OCI-LY7 (cell line): ENCODE results near the gene CWC27. TPM values are rescaled to one million over a fixed set of nuclear protein-coding genes. Genes with fewer than 3 reads are reported as not detected.

Experiments
- BruUV-seq: library from RNA; stranded (reverse); fragments of 400-500 nt; replicated peaks from 2 replicates; lab custom pipeline; 2021; lab: Mats Ljungman, UMichigan
- CTCF ChIA-PET: fragments of 300-600 bp; sonication (Branson Sonifier 250); formaldehyde crosslinking; loops from one replicate; lab custom pipeline; 2022; ENCODE audit warnings: antibody characterized with exemption; ENCODE audit not compliant: unreplicated experiment; lab: Charles Lee
- POLR2A ChIA-PET: fragments of 300-600 bp; sonication (Branson Sonifier 250); formaldehyde crosslinking; loops from one replicate; lab custom pipeline; 2022; ENCODE audit warnings: antibody characterized with exemption; lab: Charles Lee
- DNase-seq: peaks from one replicate; pipeline ENCODE4 v3.0.0-alpha.2; 2015; ENCODE audit warnings: low spot score
- H2AFZ ChIP-seq: fragments of 200-600 bp; sonication (generic), shearing (Covaris generic); 2 replicates; pipeline ENCODE4 v1.6.1; 2014; ENCODE audit warnings: mild to moderate bottlenecking, antibody characterized with exemption, low read length, moderate library complexity
- H3K27ac ChIP-seq: fragments of 200-600 bp; sonication (generic); 2 replicates; pipeline ENCODE4 v1.5.1; 2014; ENCODE audit warnings: mixed run types, low read depth, mild to moderate bottlenecking, moderate library complexity, low read length, inconsistent platforms; ENCODE audit not compliant: poor library complexity, severe bottlenecking
- H3K36me3 ChIP-seq: fragments of 200-600 bp; sonication (generic); 2 replicates; pipeline ENCODE4 v1.6.1; 2014; ENCODE audit warnings: mild to moderate bottlenecking, antibody characterized with exemption, low read length, moderate library complexity, mixed read lengths; ENCODE audit not compliant: insufficient read depth
- H3K4me1 ChIP-seq: fragments of 200-600 bp; sonication (generic); 2 replicates; pipeline ENCODE4 v1.5.1; 2014; ENCODE audit warnings: mild to moderate bottlenecking, low read length; ENCODE audit not compliant: insufficient read depth, poor library complexity, severe bottlenecking
- H3K4me2 ChIP-seq: fragments of 200-600 bp; sonication (generic); 2 replicates; pipeline ENCODE4 v1.6.1; 2014; ENCODE audit warnings: mild to moderate bottlenecking, low read length
- H3K4me3 ChIP-seq: fragments of 200-600 bp; sonication (generic); 2 replicates; pipeline ENCODE4 v1.5.1; 2014; ENCODE audit warnings: mild to moderate bottlenecking, low read depth, low read length; ENCODE audit not compliant: poor library complexity, severe bottlenecking
- H3K79me2 ChIP-seq: fragments of 200-600 bp; sonication (generic); 2 replicates; pipeline ENCODE4 v1.6.1; 2016; ENCODE audit warnings: low read depth, mild to moderate bottlenecking, low read length, moderate library complexity, mixed read lengths; ENCODE audit not compliant: insufficient read depth
- H3K9me2 ChIP-seq: fragments of 200-600 bp; sonication (generic); 2 replicates; pipeline ENCODE4 v1.6.1; 2016; ENCODE audit warnings: mild to moderate bottlenecking, low read length, mixed read lengths; ENCODE audit not compliant: insufficient read depth
- H3K9me3 ChIP-seq: fragments of 200-600 bp; sonication (generic); 2 replicates; pipeline ENCODE4 v1.6.1; 2014; ENCODE audit warnings: mild to moderate bottlenecking, mixed run types, low read length, mixed read lengths
- H4K20me1 ChIP-seq: fragments of 200-600 bp; sonication (generic); 2 replicates; pipeline ENCODE4 v1.6.1; 2014; ENCODE audit warnings: mild to moderate bottlenecking, antibody characterized with exemption, low read length, moderate library complexity, mixed read lengths; ENCODE audit not compliant: insufficient read depth
- CTCF ChIP-seq: fragments of 200-600 bp; sonication (generic); conservative IDR thresholded peaks from 2 replicates; pipeline ENCODE4 v1.5.1; 2014; ENCODE audit warnings: mild to moderate bottlenecking, antibody characterized with exemption, low read length, moderate library complexity, mixed read lengths
- EZH2phosphoT487 ChIP-seq: fragments of 200-600 bp; sonication (generic); IDR thresholded peaks from 2 replicates; pipeline ENCODE4 v1.6.1; 2018; ENCODE audit warnings: low read depth, borderline replicate concordance, mild to moderate bottlenecking, mixed run types, antibody characterized with exemption, low read length, moderate library complexity, mixed read lengths
- intact Hi-C: fragments of 100-400 bp; cut with micrococcal nuclease; formaldehyde crosslinking; loops from one replicate; pipeline ENCODE4 v1.10.0; 2022; ENCODE audit not compliant: unreplicated experiment
- total RNA-seq, 2 experiments: library from RNA; depleted of rRNA in 1 of 2; stranded (reverse); fragments of >200 nt in 1 of 2; shearing (Covaris generic) in 1 of 2; gene quantifications; 2 replicates each; pipeline ENCODE4 v1.2.3, GENCODE V29; 2014 to 2022

CWC27 gene
- total RNA-seq, 2 experiments from 2014 or later: 15.4 to 33.1 TPM

GRCh38 chr5:64800926-64801325, 32.2 kb downstream of the CWC27 start:
- CTCF ChIA-PET: no interaction called here
- Histone ChIP-seq H3K79me2 (no peaks in the 10 kb centered on the region), H3K27ac (no peak overlapping the region), H3K9me3 (no peaks in the 10 kb centered on the region), H3K4me1 (no peaks in the 10 kb centered on the region), H2AFZ (no peak overlapping the region), H3K9me2 (no peaks in the 10 kb centered on the region), H3K4me3 (no peak overlapping the region), H3K36me3 (peaks cover 28% of the 10 kb centered on the region; the same call in 1 of the 2 replicates), H3K4me2 (no peak overlapping the region), H4K20me1 (no peaks in the 10 kb centered on the region)
- no TSS peak for BruUV-seq
- no peak for DNase-seq
- no peak for TF ChIP-seq CTCF
- TF ChIP-seq EZH2phosphoT487: no peak
- POLR2A ChIA-PET: no interaction called here
- intact Hi-C loops: no loop called here

GRCh38 chr5:64806537-64806936, 37.8 kb downstream of the CWC27 start:
- ChIA-PET CTCF (no interaction called here), POLR2A (interaction anchor here (0.6 kb wide), 1 partner anchor 637 kb away, joined by 3 read pairs; no protein-coding TSS in a partner anchor)
- no peaks in the 10 kb centered on the region for H3K9me3 ChIP-seq
- H2AFZ ChIP-seq: no peak overlapping the region
- H3K79me2 ChIP-seq: no peaks in the 10 kb centered on the region
- intact Hi-C loops: no loop called here
- no peak overlapping the region for H3K4me2 ChIP-seq
- TF ChIP-seq EZH2phosphoT487 (no peak), CTCF (no peak)
- no peak overlapping the region for H3K4me3 ChIP-seq
- H3K27ac ChIP-seq: no peak overlapping the region
- no peaks in the 10 kb centered on the region for H4K20me1 ChIP-seq
- DNase-seq: no peak
- BruUV-seq: no TSS peak
- no peaks in the 10 kb centered on the region for H3K4me1 ChIP-seq
- peaks cover 27% of the 10 kb centered on the region; the same call in 1 of the 2 replicates for H3K36me3 ChIP-seq
- no peaks in the 10 kb centered on the region for H3K9me2 ChIP-seq

GRCh38 chr5:64807520-64807919, 38.8 kb downstream of the CWC27 start:
- TF ChIP-seq CTCF: no peak
- no peak for TF ChIP-seq EZH2phosphoT487
- H3K4me2 ChIP-seq: no peak overlapping the region
- H3K79me2 ChIP-seq: no peaks in the 10 kb centered on the region
- H4K20me1 ChIP-seq: no peaks in the 10 kb centered on the region
- H3K9me3 ChIP-seq: no peaks in the 10 kb centered on the region
- peaks cover 23% of the 10 kb centered on the region; the same call in 1 of the 2 replicates for H3K36me3 ChIP-seq
- no peaks in the 10 kb centered on the region for H3K4me1 ChIP-seq
- POLR2A ChIA-PET: interaction anchor here (0.6 to 0.7 kb wide), 2 partner anchors 314 to 636 kb away, joined by 3 read pairs; no protein-coding TSS in a partner anchor
- H3K4me3 ChIP-seq: no peak overlapping the region
- H3K9me2 ChIP-seq: no peaks in the 10 kb centered on the region
- no peak overlapping the region for H2AFZ ChIP-seq
- intact Hi-C loops: no loop called here
- H3K27ac ChIP-seq: no peak overlapping the region
- CTCF ChIA-PET: no interaction called here
- BruUV-seq: no TSS peak
- DNase-seq: no peak
